ENCODE data around the gene OR51B4.

Gene OR51B4

GRCh38 chr11:5286351-5286750 lies 15.4 kb downstream of the OR51B4 start:
- Histone ChIP-seq H3K9me3 (no peaks in the 10 kb centered on the region), H3K27me3 (no peaks in the 10 kb centered on the region), H3K4me1 (no peaks in the 10 kb centered on the region), H3K27ac (no peak overlapping the region), H3K4me3 (no peak overlapping the region), H3K36me3 (no peaks in the 10 kb centered on the region)
- no peak for TF ChIP-seq CTCF (IDR thresholded peaks at IDR 0.05)
- intact Hi-C loops (cut with DNase I; ENCODE audit: low total_unique reads) = no loop called here
- no peak for DNase-seq

- intact Hi-C loops (cut with DNase I; ENCODE audit: low total_unique reads) = no loop called here
- no peak for DNase-seq
- Histone ChIP-seq H3K36me3 (no peaks in the 10 kb centered on the region), H3K9me3 (no peaks in the 10 kb centered on the region), H3K27ac (no peak overlapping the region), H3K27me3 (no peaks in the 10 kb centered on the region), H3K4me3 (no peak overlapping the region), H3K4me1 (peaks cover 0 to 5% (median 0%) of the 10 kb centered on the region in 4 donors)
- no peak for TF ChIP-seq CTCF (IDR thresholded peaks at IDR 0.05)
Measured at GRCh38 chr11:5285703-5286340, 15.9 kb downstream of the OR51B4 start.

GRCh38 chr11:5284637-5285036 lies 17.1 kb downstream of the OR51B4 start:
- Histone ChIP-seq H3K4me1 (peaks cover 0 to 8% (median 0%) of the 10 kb centered on the region in 4 donors), H3K36me3 (no peaks in the 10 kb centered on the region), H3K27me3 (no peaks in the 10 kb centered on the region), H3K4me3 (no peak overlapping the region), H3K9me3 (no peaks in the 10 kb centered on the region), H3K27ac (no peak overlapping the region)
- no peak for TF ChIP-seq CTCF (IDR thresholded peaks at IDR 0.05)
- intact Hi-C loops (cut with DNase I; ENCODE audit: low total_unique reads) = no loop called here
- no peak for DNase-seq

GRCh38 chr11:5283882-5284281 lies 17.9 kb downstream of the OR51B4 start:
- H3K9me3 ChIP-seq = no peaks in the 10 kb centered on the region
- TF ChIP-seq CTCF (IDR thresholded peaks at IDR 0.05) = no peak
- H3K4me1 ChIP-seq = peaks cover 0 to 8% (median 0%) of the 10 kb centered on the region in 4 donors
- H3K4me3 ChIP-seq = no peak overlapping the region
- no peak overlapping the region for H3K27ac ChIP-seq
- H3K27me3 ChIP-seq = no peaks in the 10 kb centered on the region
- DNase-seq = no peak
- intact Hi-C loops (cut with DNase I; ENCODE audit: low total_unique reads) = no loop called here
- H3K36me3 ChIP-seq = no peaks in the 10 kb centered on the region

GRCh38 chr11:5283086-5283485 lies 18.7 kb downstream of the OR51B4 start:
- no peak overlapping the region for H3K27ac ChIP-seq
- no peaks in the 10 kb centered on the region for H3K36me3 ChIP-seq
- H3K4me3 ChIP-seq = no peak overlapping the region
- H3K27me3 ChIP-seq = no peaks in the 10 kb centered on the region
- intact Hi-C loops (cut with DNase I; ENCODE audit: low total_unique reads) = no loop called here
- H3K9me3 ChIP-seq = no peaks in the 10 kb centered on the region
- no peak for TF ChIP-seq CTCF (IDR thresholded peaks at IDR 0.05)
- DNase-seq = no peak
- H3K4me1 ChIP-seq = peaks cover 0 to 8% (median 0%) of the 10 kb centered on the region in 4 donors

GRCh38 chr11:5282628-5283027 lies 19.1 kb downstream of the OR51B4 start:
- TF ChIP-seq CTCF (IDR thresholded peaks at IDR 0.05) = no peak
- Histone ChIP-seq H3K36me3 (no peaks in the 10 kb centered on the region), H3K27ac (no peak overlapping the region), H3K9me3 (no peaks in the 10 kb centered on the region), H3K4me3 (no peak overlapping the region), H3K4me1 (peaks cover 0 to 8% (median 0%) of the 10 kb centered on the region in 4 donors), H3K27me3 (no peaks in the 10 kb centered on the region)
- DNase-seq = no peak
- intact Hi-C loops (cut with DNase I; ENCODE audit: low total_unique reads) = no loop called here

Data from tibial artery (tissue), 4 donors.